Brain microvascular endothelial cell (primary cell): ENCODE data around the gene RNF180.
A peak's percentile ranks its signal among the peaks of the same experiment; 100 is the strongest.
"Not testable (repeated sequence)": the region's sequence is repeated elsewhere in the genome, so short reads cannot be mapped to it uniquely, and the experiment has no call there.

Experiments used
- DNase-seq: peaks from one replicate; pipeline ENCODE4 v3.0.0-alpha.2; 2020
- H3K27ac ChIP-seq: fragments of 250-450 bp; sonication (Bioruptor Pico); 2 replicates; pipeline ENCODE4 v1.5.1; 2020; ENCODE audit warnings: mild to moderate bottlenecking, moderate library complexity
- H3K27me3 ChIP-seq: fragments of 250-450 bp; sonication (Bioruptor Pico); replicated peaks from 2 replicates; pipeline ENCODE4 v1.5.1; 2020; ENCODE audit warnings: mild to moderate bottlenecking
- H3K36me3 ChIP-seq: fragments of 250-450 bp; sonication (Bioruptor Pico); replicated peaks from 2 replicates; pipeline ENCODE4 v1.5.1; 2020; ENCODE audit warnings: mild to moderate bottlenecking
- H3K4me3 ChIP-seq: 2 replicates; pipeline ENCODE4 v1.5.1; 2011; ENCODE audit warnings: low read depth, mild to moderate bottlenecking, control low read depth, low read length, moderate library complexity
- in situ Hi-C: cut with HindIII; loops from 2 replicates; pipeline ENCODE4 v1.10.0; 2017; ENCODE audit warnings: low sequenced_read_pairs, low pct_ligation_motif_present
- TF ChIP-seq, protein P1 (sequence below): IDR thresholded peaks from 2 replicates; pipeline ENCODE4 v1.5.1; 2011; ENCODE audit warnings: low read depth, mild to moderate bottlenecking, moderate library complexity, low read length, control low read depth, inconsistent platforms; ENCODE audit errors: missing control alignments

Gene RNF180

GRCh38 chr5:64364426-64364825 is 198.8 kb downstream of the RNF180 start:
- Histone ChIP-seq H3K27ac (no peak overlapping the region), H3K4me3 (no peak overlapping the region), H3K36me3 (no peaks in the 10 kb centered on the region), H3K27me3 (no peaks in the 10 kb centered on the region)
- in situ Hi-C loops, result no loop called here
- TF ChIP-seq, protein P1, sequence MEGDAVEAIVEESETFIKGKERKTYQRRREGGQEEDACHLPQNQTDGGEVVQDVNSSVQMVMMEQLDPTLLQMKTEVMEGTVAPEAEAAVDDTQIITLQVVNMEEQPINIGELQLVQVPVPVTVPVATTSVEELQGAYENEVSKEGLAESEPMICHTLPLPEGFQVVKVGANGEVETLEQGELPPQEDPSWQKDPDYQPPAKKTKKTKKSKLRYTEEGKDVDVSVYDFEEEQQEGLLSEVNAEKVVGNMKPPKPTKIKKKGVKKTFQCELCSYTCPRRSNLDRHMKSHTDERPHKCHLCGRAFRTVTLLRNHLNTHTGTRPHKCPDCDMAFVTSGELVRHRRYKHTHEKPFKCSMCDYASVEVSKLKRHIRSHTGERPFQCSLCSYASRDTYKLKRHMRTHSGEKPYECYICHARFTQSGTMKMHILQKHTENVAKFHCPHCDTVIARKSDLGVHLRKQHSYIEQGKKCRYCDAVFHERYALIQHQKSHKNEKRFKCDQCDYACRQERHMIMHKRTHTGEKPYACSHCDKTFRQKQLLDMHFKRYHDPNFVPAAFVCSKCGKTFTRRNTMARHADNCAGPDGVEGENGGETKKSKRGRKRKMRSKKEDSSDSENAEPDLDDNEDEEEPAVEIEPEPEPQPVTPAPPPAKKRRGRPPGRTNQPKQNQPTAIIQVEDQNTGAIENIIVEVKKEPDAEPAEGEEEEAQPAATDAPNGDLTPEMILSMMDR, result no peak
- DNase-seq, result no peak

DNA sequence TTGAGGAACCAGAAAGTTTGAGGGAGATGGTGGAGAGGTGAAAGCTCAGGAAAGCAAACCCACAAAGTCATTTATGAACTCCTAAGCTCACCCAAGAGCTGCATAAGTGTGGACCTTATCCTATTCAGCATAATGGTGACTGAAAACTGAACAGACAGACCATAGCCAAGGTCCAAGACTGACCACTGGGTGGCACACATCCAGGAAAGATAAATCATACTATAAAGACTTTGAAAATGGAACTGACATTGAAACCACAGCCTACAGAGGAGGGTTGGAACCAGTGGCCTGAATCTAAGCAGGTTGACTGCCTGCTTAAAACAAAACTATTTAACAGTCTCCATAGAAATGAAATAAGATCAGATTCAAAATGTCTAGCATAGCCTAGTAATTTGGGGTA is 219.1 kb downstream of the RNF180 start:
- H3K27ac ChIP-seq, result no peak overlapping the region
- TF ChIP-seq, protein P1, result peak; percentile 71
- no peak overlapping the region for H3K4me3 ChIP-seq
- peak; percentile 60 for DNase-seq
- H3K36me3 ChIP-seq, result no peaks in the 10 kb centered on the region
- H3K27me3 ChIP-seq, result no peaks in the 10 kb centered on the region
- in situ Hi-C loops, result no loop called here

DNA sequence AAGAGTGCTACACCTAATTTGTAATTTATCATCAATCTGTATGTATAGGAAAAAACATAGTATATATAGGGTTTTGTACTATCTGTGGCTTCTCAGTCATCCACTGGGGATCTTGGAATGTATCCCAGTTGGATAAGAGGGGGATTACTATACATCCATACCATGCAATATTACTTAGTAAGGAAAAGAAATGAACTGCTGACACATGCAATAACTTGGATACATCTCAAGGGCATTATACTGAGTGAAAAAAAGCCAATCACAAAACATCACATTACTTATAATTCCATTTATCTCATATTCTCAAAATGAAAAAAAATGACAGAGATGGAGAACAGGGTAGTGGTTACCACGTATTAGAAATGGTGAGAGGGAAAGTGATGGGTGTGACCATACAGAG is 231.9 kb downstream of the RNF180 start:
- DNase-seq, result no peak
- H3K4me3 ChIP-seq, result no peak overlapping the region
- in situ Hi-C loops, result no loop called here
- no peak overlapping the region for H3K27ac ChIP-seq
- no peaks in the 10 kb centered on the region for H3K36me3 ChIP-seq
- no peaks in the 10 kb centered on the region for H3K27me3 ChIP-seq
- TF ChIP-seq, protein P1, result no peak

DNA sequence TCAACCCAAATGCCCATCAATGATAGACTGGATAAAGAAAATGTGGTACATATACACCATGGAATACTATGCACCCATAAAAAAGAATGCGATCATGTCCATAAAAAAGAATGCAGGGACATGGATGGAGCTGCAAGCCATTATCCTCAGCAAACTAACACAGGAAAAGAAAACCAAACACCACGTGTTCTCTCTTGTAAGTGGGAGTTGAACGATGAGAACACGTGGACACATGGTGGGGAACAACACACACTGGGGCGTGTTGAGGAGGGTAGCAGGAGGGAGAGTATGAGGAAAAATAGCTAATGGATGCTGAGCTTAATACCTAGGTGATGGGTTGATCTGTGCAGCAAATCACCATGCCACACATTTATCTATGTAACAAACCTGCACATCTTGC is 233.1 kb downstream of the RNF180 start:
- DNase-seq, in situ Hi-C loops, H3K27ac ChIP-seq, H3K36me3 ChIP-seq, H3K27me3 ChIP-seq, H3K4me3 ChIP-seq: not testable (repeated sequence)

GRCh38 chr5:64407103-64407825 is 241.6 kb downstream of the RNF180 start:
- in situ Hi-C loops, H3K4me3 ChIP-seq, H3K36me3 ChIP-seq, H3K27me3 ChIP-seq, H3K27ac ChIP-seq, DNase-seq: not testable (repeated sequence)

- Histone ChIP-seq H3K4me3 (no peak overlapping the region), H3K27ac (no peak overlapping the region), H3K27me3 (no peaks in the 10 kb centered on the region), H3K36me3 (no peaks in the 10 kb centered on the region)
- TF ChIP-seq, protein P1, result no peak
- in situ Hi-C loops, result no loop called here
- DNase-seq, result no peak
Measured at GRCh38 chr5:64417390-64417789, 251.7 kb downstream of the RNF180 start.

- DNase-seq, result no peak
- no peak overlapping the region for H3K4me3 ChIP-seq
- no peak overlapping the region for H3K27ac ChIP-seq
- in situ Hi-C loops, result no loop called here
- H3K36me3 ChIP-seq, result no peaks in the 10 kb centered on the region
- no peaks in the 10 kb centered on the region for H3K27me3 ChIP-seq
- TF ChIP-seq, protein P1, result no peak
Measured at GRCh38 chr5:64418013-64418412, 252.4 kb downstream of the RNF180 start.
